ENCODE measurements around the gene CD74. TPM values are rescaled to one million over a fixed set of nuclear protein-coding genes. Genes with fewer than 3 reads are reported as not detected.
A peak's percentile ranks its signal among the peaks of the same experiment; 100 is the strongest.

CD74 gene
- total RNA-seq, 1 donor from 2014 or later: 5,323 TPM

DNA sequence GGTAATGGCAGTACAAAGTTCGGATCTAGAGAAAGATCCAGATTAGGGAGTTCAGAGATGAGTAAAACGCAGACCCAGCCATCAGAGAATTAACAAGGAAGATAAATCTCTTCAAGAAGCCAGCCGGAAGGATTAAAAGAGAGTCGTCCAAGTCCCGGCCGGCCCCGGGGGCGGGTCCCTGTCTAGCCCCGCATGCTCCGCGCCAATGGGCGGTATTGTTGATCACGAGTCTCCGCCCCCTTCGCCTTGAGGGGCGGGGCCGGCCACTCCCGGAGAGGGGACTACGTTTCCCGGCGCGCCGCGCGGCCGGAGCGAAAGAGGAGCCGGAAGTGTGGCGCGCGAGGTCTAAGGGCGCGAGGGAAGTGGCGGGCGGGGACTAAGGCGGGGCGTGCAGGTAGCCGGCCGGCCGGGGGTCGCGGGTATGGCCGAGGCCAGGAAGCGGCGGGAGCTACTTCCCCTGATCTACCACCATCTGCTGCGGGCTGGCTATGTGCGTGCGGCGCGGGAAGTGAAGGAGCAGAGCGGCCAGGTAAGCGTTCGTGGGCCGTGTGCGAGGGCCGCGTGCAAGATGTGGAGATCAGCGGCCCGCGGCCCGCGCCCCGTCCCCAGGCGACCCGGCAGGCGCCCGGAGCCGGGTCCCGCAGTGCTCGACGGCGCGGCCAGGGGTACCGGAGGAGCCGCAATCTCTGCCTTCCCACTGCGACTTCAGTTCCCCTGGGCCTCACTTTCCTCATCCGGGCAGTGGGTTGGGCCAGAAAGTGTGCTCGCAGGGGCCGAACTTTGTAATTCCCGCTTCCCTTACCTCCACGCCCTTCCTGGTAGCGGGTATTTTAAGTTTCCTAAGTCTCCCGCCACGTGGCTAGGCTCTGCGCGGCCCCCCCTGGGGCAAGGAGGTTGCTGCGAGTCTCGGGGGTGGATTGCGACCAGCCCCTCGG, 55.1 kb downstream of the CD74 start, which contains the start of gene TCOF1:
TCOF1 (plus strand) TSS at position 372 of the 935 bp plus-strand sequence; CDS start at position 422, 50 bp downstream.
- Mint-ChIP-seq H3K27me3 (no peaks in the 10 kb centered on the region), H3K4me3 (peak within 1 kb of the TSS; percentile 89), H3K9me3 (no peaks in the 10 kb centered on the region), H3K36me3 (ENCODE audit: low read depth) (peaks cover 31% of the 10 kb centered on the region), H3K4me1 (peaks cover 49% of the 10 kb centered on the region), H3K27ac (peak within 1 kb of the TSS; percentile 93)
- no peak for TF ChIP-seq CTCF (IDR thresholded peaks at IDR 0.05)
- ChIA-PET POLR2A (interaction anchor here (0.7 to 2.4 kb wide), 7 partner anchors 16 to 92 kb away, joined by 3 to 11 read pairs (median 5); partner anchors contain the start of genes CD74 and RPS14), CTCF (no interaction called here)
- peak; percentile 97 for ATAC-seq (ENCODE audit: low read depth)
- DNase-seq: peak; percentile 98
- intact Hi-C loops (cut with micrococcal nuclease): loop anchor here (1.0 to 10.0 kb wide), 9 partner anchors 41 to 895 kb away; partner anchors contain the start of genes GM2A, HMGXB3, RBM22 and RPS14

- intact Hi-C loops (cut with micrococcal nuclease): loop anchor here (1.0 to 10.0 kb wide), 8 partner anchors 42 to 896 kb away; partner anchors contain the start of genes GM2A, HMGXB3, RPS14 and TIGD6
- ATAC-seq (ENCODE audit: low read depth) (no peak), DNase-seq (no peak)
- TF ChIP-seq CTCF (IDR thresholded peaks at IDR 0.05): no peak
- Mint-ChIP-seq H3K9me3 (no peaks in the 10 kb centered on the region), H3K27me3 (no peaks in the 10 kb centered on the region), H3K4me1 (peaks cover 44% of the 10 kb centered on the region), H3K4me3 (peak overlapping the region; percentile 89), H3K36me3 (ENCODE audit: low read depth) (peaks cover 23% of the 10 kb centered on the region), H3K27ac (peak overlapping the region; percentile 93)
- ChIA-PET POLR2A (interaction anchor here (1.1 to 2.4 kb wide), 5 partner anchors 42 to 93 kb away, joined by 3 to 11 read pairs (median 7); partner anchors contain the start of genes CD74 and RPS14), CTCF (no interaction called here)
These were observed 56.0 kb downstream of the CD74 start for GRCh38 chr5:150356575-150357294.

- ChIA-PET POLR2A (no interaction called here), CTCF (no interaction called here)
- Mint-ChIP-seq H3K27me3 (no peaks in the 10 kb centered on the region), H3K36me3 (ENCODE audit: low read depth) (peaks cover 15% of the 10 kb centered on the region), H3K9me3 (no peaks in the 10 kb centered on the region), H3K4me1 (peaks cover 38% of the 10 kb centered on the region), H3K27ac (no peak overlapping the region), H3K4me3 (no peak overlapping the region)
- TF ChIP-seq CTCF (IDR thresholded peaks at IDR 0.05): no peak
- intact Hi-C loops (cut with micrococcal nuclease): loop anchor here (2.0 to 10.0 kb wide), 6 partner anchors 43 to 897 kb away; partner anchors contain the start of genes GM2A, HMGXB3 and TIGD6
- ATAC-seq (ENCODE audit: low read depth): no peak
- DNase-seq: no peak
These were observed 56.9 kb downstream of the CD74 start for GRCh38 chr5:150355791-150356190.

GRCh38 chr5:150353032-150353675, 59.6 kb downstream of the CD74 start:
- intact Hi-C loops (cut with micrococcal nuclease): loop anchor here (10.0 kb wide), 1 partner anchor 518 kb away; no protein-coding TSS in a partner anchor
- Mint-ChIP-seq H3K36me3 (ENCODE audit: low read depth) (peaks cover 3% of the 10 kb centered on the region), H3K27me3 (no peaks in the 10 kb centered on the region), H3K4me1 (peaks cover 20% of the 10 kb centered on the region), H3K9me3 (no peaks in the 10 kb centered on the region), H3K4me3 (no peak overlapping the region), H3K27ac (no peak overlapping the region)
- ChIA-PET POLR2A (no interaction called here), CTCF (no interaction called here)
- no peak for TF ChIP-seq CTCF (IDR thresholded peaks at IDR 0.05)
- ATAC-seq (ENCODE audit: low read depth): no peak
- no peak for DNase-seq
